ENCODE measurements around the gene GPR22.

Gene GPR22

GRCh38 chr7:107482571-107482970 is 12.7 kb downstream of the GPR22 start:
- Mint-ChIP-seq H3K9me3 (no peaks in the 10 kb centered on the region), H3K27me3 (ENCODE audit: low read depth, poor library complexity) (no peaks in the 10 kb centered on the region), H3K36me3 (ENCODE audit: low read depth) (no peaks in the 10 kb centered on the region), H3K27ac (no peak overlapping the region), H3K4me1 (no peaks in the 10 kb centered on the region), H3K4me3 (no peak overlapping the region)
- DNase-seq: no peak
- no peak for TF ChIP-seq CTCF (IDR thresholded peaks at IDR 0.05)

- H3K36me3 Mint-ChIP-seq (ENCODE audit: low read depth): no peaks in the 10 kb centered on the region
- DNase-seq: no peak
- no peaks in the 10 kb centered on the region for H3K27me3 Mint-ChIP-seq (ENCODE audit: low read depth, poor library complexity)
- no peak overlapping the region for H3K27ac Mint-ChIP-seq
- no peaks in the 10 kb centered on the region for H3K4me1 Mint-ChIP-seq
- no peak overlapping the region for H3K4me3 Mint-ChIP-seq
- H3K9me3 Mint-ChIP-seq: no peaks in the 10 kb centered on the region
- TF ChIP-seq CTCF (IDR thresholded peaks at IDR 0.05): no peak
Measured at GRCh38 chr7:107486041-107486440, 16.2 kb downstream of the GPR22 start.

- Mint-ChIP-seq H3K27ac (no peak overlapping the region), H3K36me3 (ENCODE audit: low read depth) (peaks cover 32% of the 10 kb centered on the region), H3K27me3 (ENCODE audit: low read depth, poor library complexity) (no peaks in the 10 kb centered on the region), H3K4me3 (no peak overlapping the region), H3K4me1 (no peaks in the 10 kb centered on the region), H3K9me3 (peaks cover 29% of the 10 kb centered on the region)
- TF ChIP-seq CTCF (IDR thresholded peaks at IDR 0.05): no peak
- DNase-seq: no peak
Measured at GRCh38 chr7:107492875-107493274, 23.0 kb downstream of the GPR22 start.

- peaks cover 29% of the 10 kb centered on the region for H3K9me3 Mint-ChIP-seq
- no peak overlapping the region for H3K27ac Mint-ChIP-seq
- no peak overlapping the region for H3K4me3 Mint-ChIP-seq
- no peaks in the 10 kb centered on the region for H3K27me3 Mint-ChIP-seq (ENCODE audit: low read depth, poor library complexity)
- no peaks in the 10 kb centered on the region for H3K4me1 Mint-ChIP-seq
- no peak for TF ChIP-seq CTCF (IDR thresholded peaks at IDR 0.05)
- no peak for DNase-seq
- H3K36me3 Mint-ChIP-seq (ENCODE audit: low read depth): peaks cover 38% of the 10 kb centered on the region
Measured at GRCh38 chr7:107494315-107494751, 24.5 kb downstream of the GPR22 start.

- DNase-seq: no peak
- peaks cover 38% of the 10 kb centered on the region for H3K36me3 Mint-ChIP-seq (ENCODE audit: low read depth)
Measured at GRCh38 chr7:107494884-107495283, 25.0 kb downstream of the GPR22 start.

More at GRCh38 chr7:107494884-107495283, 25.0 kb downstream of the GPR22 start:
- peak overlapping the region; percentile 79 for H3K27ac Mint-ChIP-seq
- H3K4me3 Mint-ChIP-seq: no peak overlapping the region
- H3K27me3 Mint-ChIP-seq (ENCODE audit: low read depth, poor library complexity): no peaks in the 10 kb centered on the region
- TF ChIP-seq CTCF (IDR thresholded peaks at IDR 0.05): no peak
- peaks cover 29% of the 10 kb centered on the region for H3K9me3 Mint-ChIP-seq
- no peaks in the 10 kb centered on the region for H3K4me1 Mint-ChIP-seq
